Cerebellar cortex (tissue), 1 donor: ENCODE measurements around the gene RAD51C.
"Not testable (repeated sequence)": the region's sequence is repeated elsewhere in the genome, so short reads cannot be mapped to it uniquely, and the experiment has no call there.

Source experiments
- DNase-seq: peaks from one replicate; pipeline ENCODE4 v3.0.0-alpha.2; 2015; ENCODE audit warnings: low spot score

The RAD51C gene

DNA sequence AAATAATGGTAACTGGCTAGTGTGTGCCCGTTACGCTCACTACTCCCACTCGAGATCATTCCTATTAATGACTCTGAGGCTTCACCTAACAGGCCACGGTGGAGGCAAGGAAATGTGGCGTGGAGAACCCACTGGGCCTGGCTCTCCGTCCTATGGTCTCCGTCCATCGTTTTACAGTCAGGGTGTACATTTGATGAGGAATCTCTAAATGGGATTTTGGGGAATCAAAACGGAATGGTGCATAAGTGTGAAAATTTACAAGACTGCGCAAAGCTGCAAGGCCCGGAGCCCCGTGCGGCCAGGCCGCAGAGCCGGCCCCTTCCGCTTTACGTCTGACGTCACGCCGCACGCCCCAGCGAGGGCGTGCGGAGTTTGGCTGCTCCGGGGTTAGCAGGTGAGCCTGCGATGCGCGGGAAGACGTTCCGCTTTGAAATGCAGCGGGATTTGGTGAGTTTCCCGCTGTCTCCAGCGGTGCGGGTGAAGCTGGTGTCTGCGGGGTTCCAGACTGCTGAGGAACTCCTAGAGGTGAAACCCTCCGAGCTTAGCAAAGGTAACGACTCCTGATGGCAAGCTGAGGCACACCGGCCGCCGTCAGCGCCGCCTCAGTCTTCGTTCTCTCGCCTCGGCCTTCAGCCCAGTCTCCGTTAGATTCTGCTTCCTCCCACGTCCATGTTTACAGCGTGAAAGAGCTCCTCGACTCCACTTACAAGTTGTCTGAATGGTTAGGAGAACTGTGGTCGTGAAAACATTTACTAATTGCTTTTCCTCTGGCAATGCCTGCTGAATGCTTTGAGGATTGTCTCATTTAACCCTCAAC, at the start of gene RAD51C:
Gene RAD51C, plus strand, starts transcription at position 364 of the 817 bp plus-strand sequence. Its CDS starts 42 bp downstream, at position 406.
- peak; percentile 87 for DNase-seq

DNA sequence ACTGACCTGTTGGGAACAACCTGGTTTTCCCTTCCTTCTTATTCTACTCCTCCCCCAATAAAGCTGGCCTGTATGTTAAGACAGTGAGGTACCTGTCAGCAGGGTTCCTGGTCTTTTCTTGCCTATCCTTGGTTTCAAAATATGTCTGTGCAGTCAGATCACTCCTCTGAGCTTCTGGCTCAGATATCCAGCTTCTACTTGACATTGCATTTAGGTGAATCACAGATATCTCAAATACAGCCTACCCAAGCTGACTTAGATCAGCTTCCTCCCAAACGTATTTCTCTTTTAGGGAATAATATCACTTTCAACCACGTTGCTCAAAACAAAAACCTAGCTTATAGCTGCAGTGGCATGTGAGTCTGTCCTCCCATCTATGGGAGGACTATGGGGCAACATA, 49.3 kb upstream of the RAD51C start:
- no peak for DNase-seq

DNA sequence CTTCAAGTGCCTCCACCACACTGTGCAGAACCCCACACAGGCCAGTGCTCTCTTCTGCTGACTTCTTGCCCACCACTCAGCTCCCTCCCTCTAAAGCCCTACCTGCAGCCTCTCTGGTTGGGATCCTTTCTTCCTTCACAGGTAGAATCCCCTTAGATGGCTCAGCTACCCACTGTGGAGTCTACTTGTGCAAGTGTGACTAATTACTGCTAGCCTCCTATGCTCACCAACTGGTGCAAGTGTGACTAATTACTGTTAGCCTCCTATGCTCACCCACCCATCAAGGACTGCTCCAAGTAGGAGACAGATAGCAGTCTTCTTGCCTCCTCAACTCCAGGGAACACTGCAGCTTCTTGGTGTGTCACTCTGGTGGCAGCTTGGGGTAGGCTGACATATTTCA, 44.2 kb upstream of the RAD51C start:
- DNase-seq = no peak

DNA sequence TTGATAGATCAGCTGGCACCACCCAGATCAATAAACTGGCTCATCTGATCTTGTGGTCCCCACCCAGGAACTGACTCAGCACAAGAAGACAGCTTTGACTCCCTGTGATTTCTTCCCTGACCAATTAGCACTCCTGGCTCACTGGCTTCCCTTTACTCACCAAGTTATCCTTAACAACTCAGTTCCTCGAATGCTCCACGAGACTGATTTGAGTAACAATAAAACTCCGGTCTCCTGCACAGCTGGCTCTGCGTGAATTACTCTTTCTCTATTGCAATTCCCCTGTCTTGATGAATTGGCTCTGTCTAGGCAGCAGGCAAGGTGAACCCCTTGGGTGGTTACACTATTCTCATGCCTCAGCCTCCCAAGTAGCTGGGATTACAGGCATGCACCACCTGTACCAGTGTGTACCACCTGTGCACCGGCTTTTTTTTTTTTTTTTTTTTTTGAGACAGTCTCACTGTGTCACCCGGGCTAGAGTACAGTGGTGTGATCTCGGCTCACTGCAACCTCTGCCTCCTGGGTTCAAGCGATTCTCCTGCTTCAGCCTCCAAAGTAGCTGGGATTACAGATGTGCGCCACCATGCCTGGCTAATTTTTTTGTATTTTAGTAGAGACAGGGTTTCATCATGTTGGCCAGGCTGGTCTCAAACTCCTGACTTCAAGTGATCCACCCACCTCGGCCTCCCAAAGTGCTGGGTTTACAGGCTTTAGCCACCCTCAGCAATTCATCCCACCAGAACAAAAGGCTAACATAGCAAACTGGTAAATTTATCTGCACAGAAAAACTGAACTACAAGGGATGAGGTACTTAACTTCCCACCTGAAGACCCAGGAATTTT, 34.2 kb upstream of the RAD51C start:
- peak; percentile 26 for DNase-seq

DNA sequence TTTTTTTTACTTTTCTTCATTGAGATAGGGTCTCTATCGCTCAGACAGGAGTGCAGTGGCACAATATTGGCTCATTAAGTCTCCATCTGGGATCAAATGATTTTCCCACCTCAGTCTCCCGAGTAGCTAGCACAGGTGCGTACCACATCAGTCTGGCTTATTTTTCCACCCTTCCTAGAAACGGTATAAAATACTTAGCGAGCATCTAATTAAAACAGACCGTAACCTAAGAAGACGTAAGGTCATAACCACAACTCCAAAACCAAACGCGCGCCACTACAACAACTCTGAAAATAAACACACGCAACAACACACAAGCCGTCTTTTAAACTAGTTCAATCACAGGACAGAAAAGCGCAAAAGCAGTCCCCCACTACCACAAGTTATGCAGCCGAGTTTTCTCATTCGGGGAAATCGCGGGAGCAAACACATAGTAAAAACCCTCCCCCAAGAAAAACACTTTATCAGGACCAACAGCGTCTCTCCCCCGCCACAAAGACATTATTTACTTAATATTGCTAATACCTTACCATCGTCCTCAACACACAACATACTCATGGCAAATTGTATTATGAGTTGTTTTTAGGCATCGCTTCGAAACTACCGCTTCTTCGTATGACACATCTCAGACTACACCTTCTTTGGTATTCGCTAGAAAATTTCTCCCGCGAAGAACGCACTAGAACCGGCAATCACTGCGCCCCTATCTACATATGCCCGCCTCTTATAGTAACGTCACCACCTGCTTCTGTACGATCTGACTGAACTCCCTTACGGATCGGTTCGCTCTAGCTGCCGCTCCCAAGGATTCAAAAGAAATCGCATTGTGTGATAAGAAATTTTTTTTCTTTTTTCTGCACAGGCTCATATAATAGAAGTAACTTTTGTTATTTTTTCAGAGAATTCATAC, 33.3 kb upstream of the RAD51C start:
- DNase-seq = peak; percentile 97

DNA sequence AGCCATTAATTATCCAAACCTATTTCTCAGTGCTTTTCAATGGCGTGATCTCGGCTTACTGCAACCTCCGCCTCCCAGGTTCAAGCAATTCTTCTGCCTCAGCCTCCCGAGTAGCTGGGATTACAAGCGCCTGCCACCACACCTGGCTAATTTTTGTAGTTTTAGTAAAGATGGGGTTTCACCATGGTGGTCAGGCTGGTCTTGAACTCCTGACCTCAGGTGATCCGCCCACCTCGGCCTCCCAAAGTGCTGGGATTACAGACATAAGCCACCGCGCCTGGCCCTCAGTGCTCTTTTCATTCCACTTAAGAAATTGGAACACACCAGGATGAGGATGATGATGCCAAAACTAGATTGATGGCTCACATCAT, 32.7 kb upstream of the RAD51C start:
- not testable (repeated sequence) for DNase-seq

DNA sequence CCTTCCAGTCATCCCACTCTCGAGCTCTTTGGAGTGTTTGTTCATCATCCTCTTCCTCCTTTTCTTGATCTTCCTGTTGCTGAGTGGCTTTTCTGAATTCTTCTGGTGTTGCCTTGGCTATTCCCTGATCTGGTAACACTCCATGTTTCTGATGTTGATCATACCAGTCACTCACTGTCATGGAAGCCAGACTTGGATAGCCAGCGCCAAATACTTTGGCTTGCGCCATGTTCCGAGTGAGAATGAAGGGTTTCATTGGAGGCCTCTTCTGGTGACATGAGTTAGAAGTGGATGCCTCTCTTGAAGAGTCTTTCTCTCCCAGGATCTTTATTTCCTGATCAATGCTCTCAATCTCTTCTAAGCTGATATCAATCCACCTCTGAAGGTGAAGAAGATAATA, 31.8 kb upstream of the RAD51C start:
- DNase-seq = no peak

DNA sequence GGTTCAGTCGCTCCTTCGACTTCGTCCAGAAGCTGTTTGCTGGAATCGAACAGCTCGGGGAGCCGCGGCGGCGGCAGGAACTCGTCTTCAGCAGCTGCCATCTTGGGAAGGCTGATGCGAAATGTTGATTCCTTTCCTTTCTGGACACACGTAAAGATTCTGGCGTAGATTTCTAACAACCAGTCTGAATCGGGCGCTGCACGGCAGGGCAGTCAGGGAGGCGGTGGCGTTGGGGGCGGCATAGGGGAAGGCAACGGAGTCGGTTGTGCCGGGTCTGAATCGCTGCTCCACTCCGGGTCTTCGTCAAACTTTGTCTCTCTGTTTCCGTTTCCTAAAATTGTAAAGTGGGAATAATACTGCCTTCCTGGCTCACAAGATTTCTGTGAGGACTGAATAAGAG, 30.9 kb upstream of the RAD51C start:
- DNase-seq = no peak

DNA sequence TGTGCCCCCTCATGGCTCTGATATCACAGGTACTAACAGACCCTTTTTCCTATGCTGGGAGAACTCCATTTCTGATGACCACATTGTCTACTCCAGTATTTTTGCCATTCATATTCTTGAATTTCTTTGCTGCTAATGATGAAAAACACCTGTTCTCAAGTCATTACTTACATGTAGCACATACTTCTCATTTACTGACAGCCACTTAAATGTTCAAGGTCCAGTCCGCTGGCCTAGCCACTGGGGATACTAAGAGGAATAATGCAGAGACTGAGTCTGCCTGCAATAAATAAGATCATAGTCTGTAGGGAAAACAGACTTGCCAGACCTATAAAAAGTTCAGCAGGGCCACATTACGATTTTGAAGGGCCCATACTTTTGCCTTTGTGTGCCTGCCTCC, 28.1 kb upstream of the RAD51C start:
- DNase-seq = no peak

DNA sequence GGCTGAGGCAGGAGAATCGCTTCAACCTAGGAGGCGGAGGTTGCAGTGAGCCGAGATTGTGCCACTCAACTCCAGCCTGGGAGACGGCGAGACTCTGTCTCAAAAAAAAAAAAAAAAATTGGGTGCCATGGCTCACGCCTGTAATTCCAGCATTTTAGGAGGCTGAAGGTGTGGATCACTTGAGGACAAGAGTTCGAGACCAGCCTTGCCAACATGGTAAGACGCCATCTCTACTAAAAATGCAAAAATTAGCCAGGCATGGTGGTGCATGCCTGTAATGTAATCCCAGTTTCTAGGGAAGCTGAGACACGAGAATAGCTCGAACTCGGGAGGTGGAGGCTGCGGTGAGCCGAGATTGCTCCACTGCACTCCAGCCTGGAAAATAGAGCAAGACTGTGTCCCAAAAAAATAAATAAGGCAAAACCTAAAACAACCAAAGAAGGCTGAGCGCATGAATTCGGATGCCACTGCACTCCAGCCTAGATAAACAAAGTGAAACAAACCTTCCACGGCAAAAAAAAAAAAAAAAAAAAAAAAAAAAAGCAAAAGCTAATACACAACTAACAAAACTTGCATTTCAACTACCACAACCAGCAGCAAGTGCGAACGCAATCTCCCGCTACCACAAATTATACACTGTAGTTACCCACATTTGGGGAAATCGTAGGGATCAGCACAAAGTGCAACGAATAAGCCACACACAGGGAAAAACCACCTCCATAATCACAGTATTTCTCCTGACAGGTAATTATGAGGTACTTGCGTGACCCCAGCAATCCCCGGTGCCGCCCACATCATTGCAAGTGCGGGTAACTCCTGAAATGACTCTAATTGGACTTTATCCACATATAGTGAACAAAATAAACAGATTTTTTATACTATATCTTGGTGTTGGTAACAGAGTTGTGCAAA, 26.2 kb upstream of the RAD51C start:
- no peak for DNase-seq

DNA sequence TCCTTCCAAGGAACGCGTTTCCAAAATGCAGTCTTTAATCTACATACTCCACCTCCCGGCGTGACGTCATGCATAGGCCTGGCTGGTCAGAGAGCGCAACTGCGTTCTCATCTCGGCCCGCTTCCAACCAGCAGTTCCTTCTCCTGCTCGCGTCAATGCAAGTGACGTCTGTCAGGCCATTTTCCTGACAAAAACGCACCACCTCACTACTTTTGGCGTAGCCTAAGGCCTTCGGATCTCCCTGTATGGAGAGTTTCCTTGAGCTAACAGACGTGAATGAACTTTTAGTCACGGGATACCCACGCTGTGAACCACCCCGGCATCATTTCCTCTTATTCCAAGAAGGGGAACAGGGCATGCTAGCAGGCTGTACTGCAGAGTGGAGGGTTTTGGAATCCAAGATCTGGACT, 25.5 kb upstream of the RAD51C start:
- DNase-seq = no peak

DNA sequence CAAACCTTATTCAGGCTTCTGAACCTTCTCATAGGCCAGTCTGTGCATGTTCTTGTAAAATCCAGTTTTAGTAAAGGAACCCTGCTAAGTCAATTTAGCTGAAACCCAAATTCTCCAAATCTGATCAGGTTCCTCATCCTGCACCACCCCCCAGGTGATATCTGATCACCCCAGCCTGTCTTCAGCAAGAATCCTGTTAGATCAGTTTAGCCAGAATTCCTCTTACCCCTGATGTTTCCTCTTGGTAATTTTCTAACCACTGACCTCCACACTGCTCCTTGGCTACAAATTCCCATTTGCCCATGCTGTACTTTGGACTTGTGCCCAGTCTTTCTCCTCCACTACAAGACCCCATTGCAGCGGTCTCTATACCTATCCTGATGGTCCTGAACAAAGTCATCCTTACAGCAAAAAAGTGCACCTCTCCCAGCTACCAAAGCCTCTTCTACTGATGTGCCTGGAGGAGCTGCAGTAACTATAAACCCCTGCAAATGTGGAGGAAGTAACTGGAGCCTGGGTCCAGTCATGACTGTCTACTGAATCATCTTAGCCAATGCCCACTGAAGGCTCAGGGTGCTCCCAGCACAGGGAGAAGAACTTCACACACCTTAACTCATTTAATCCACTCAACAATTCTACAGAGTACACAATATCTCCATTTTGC, 24.3 kb upstream of the RAD51C start:
- no peak for DNase-seq

DNA sequence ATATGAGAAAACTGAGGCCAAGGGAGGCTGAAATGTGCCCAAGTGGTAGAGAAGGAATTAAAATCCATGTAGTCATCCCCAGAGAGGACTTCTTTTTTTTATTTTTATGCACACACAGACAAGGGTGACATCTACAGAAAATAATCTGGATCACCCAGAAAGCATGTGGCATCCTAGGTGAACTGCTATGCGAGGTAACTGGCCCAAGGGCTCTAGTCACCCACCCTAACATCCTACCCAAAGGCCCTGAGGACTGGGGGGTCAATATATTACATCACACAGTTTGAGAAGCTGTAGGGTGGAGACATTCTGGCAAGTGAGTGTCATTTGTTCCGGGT, 23.8 kb upstream of the RAD51C start:
- DNase-seq = no peak

DNA sequence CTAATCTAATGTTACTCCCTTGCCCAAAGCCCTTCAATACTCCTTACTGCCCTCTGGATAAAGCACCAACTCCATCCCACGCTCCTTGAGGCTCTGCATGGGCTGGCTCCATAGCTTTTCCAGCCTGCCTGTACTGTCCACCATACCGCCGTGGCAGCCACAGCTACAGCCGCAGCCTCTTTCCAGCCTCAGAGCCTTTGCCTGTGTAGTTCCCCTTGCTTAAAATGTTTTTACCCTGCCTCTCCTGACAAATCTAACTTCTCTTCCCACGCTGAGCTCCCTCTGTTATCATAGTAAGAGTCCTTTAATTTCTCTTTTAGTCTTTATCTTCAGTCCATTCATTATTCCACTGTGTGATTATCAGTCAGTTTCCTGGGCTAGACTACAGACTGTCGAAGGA, 22.5 kb upstream of the RAD51C start:
- no peak for DNase-seq

DNA sequence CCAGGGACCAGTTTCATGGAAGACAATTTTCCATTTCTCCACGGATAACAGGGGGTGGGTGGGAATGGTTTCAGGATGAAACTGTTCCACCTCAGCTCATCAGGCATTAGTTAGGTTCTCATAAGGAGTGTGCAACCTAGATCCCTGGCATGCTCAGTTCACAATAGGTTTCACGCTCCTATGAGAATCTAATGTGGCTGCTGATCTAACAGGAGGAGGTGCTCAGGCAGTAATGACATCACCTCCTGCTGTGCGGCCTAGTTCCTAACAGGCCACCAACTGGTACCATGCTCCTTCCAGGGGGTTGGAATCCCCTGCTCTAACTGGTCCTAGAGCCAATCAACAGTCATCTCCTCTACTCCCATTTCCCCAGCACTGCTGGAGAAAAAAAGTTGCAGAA, 20.4 kb upstream of the RAD51C start:
- no peak for DNase-seq

DNA sequence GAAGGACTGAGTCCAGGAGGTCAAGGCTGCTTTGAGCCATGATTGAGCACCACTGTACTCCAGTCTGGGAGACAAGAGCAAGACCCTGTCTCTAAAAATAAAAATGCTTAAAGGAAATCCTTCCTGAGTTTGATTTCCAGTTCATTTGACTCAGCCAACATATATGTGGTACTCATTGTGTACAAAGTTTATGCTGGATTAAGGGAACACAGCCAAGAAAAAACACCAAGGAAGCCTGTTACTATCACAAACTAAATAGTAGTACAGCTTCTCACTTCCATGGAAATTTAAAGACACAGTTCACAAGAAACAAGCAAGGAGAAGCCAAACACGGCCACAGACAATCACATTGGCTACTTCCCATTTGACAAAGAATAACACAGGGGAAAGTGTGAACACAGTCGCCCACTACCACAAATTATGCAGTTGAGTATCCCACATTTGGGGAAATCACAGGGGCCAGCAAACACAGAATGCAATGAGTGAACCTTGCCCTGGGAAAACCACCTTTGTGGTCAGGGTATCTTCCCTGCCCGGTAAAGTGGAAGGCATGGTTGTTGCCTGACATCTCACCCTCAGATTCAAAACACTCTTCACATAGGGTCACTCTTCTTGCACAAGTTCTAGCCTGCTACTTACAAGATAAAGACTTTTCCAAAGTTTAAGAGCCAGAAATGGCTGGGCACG, 15.1 kb upstream of the RAD51C start:
- no peak for DNase-seq

DNA sequence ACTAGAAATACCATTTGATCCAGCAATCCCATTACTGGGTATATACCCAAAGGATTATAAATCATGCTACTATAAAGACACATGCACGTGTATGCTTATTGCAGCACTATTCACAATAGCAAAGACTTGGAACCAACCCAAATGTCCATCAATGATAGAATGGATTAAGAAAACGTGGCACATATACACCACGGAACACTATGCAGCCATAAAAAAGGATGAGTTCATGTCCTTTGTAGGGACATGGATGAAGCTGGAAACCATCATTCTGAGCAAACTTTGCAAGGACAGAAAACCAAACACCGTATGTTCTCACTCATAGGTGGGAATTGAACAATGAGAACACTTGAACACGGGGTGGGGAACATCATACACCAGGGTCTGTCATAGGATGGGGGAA, 14.1 kb upstream of the RAD51C start:
- DNase-seq = not testable (repeated sequence)

DNA sequence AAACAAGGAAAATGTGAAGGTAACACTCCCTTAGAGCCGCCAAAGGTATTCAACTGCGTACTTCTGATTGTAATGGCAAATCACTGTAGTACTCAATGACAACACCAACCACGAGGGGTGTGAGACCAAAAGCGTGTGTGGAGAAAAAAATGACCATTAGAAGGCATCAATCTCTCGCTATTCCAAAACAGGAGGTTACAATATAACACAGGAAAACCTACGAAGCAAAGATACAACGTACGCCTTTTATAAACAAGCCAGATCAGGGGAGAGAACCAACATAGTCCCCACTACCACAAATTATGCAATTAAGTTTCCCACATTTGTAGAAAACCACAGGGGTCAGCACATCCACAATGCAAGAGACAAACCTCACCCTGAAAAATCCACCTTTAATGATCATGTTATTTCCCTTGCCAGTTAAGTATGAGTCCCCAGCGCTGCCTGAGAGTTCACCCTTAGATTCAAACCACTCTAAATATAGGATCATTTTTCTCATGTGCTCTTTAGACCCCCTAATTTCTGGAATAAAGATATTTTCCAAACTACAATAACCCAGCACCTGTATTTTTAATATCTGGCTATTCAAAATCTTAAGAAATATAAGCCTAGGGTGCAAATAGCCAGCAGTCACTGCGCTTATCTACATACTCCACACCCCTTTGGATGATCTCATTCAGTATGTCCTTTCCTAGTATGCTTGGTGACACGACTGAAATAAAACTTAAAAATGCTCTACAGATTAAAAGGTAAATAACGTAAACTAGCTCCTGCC, 13.0 kb upstream of the RAD51C start:
- peak; percentile 95 for DNase-seq

DNA sequence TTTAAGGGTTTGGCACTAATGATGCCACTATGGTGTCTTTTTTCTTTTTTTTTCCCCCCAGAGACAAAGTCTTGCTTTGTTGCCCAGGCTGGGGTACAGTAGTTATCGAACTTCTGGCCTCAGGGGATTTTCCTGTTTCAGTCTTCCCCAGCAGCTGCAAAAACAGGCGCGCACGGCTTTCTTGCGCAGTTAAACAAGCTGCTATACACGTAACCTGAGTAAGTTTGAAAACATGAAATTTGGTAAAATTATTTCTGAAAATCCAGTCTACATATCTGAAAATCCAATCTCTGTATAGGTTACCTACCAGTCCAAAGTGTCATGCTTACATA, 12.4 kb upstream of the RAD51C start:
- DNase-seq = peak; percentile 36

DNA sequence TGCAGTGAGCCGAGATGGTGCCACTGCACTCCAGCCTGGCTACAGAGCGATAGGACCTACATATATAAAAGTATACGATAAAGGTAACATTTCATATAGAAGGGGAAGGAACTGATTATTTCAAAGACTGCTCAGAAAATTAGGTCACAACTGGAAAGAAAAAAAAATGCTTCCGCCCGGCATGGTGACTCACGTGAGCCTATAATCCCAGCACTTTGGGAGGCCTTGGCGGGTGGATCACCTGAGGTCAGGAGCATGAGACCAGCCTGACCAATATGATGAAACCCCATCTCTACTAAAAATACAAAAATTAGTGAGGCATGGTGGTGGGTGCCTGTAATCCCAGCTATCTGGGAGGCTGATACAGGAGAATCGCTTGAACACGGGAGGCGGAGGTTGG, 8.4 kb upstream of the RAD51C start:
- DNase-seq = no peak
